Tibial artery (tissue), 4 donors: Measurements from ENCODE around the gene KLK2.

Source experiments
- DNase-seq, 2 donors: peaks; one replicate each; pipeline ENCODE4 v3.0.0-alpha.2; 2019
- H3K27ac ChIP-seq, 2 donors: fragments of 200-600 bp; sonication (generic) in 1 of 2; 1 replicate in 1 of 2; 2 replicates in 1 of 2; pipeline ENCODE4 v1.5.1; 2018 to 2019; ENCODE audit warnings: mild to moderate bottlenecking in 1 of 2
- H3K27me3 ChIP-seq, 2 donors: fragments of 200-600 bp; sonication (generic) in 1 of 2; one replicate each; pipeline versions ENCODE4 v1.5.1 to v1.6.0; 2016 to 2019
- H3K36me3 ChIP-seq, 3 donors: fragments of 200-600 bp; sonication (generic) in 2 of 3; one replicate each; pipeline ENCODE4 v1.5.1; 2016 to 2019; ENCODE audit warnings: mild to moderate bottlenecking in 2 of 3
- H3K4me1 ChIP-seq, 4 donors: fragments of 200-600 bp; sonication (generic) in 2 of 4; 1 replicate in 3 of 4; 2 replicates in 1 of 4; pipeline ENCODE4 v1.5.1; 2016 to 2019
- H3K4me3 ChIP-seq, 2 donors: fragments of 200-600 bp; sonication (generic) in 1 of 2; 1 replicate in 1 of 2; 2 replicates in 1 of 2; pipeline ENCODE4 v1.5.1; 2018 to 2019; ENCODE audit warnings: mild to moderate bottlenecking in 2 of 2
- H3K9me3 ChIP-seq, 3 donors: fragments of 200-600 bp; sonication (generic) in 1 of 3; one replicate each; pipeline ENCODE4 v1.5.1; 2016 to 2019
- intact Hi-C: fragments of 100-400 bp; cut with DNase I; formaldehyde crosslinking; loops from one replicate; pipeline ENCODE4 v1.15.0; 2023; ENCODE audit warnings: low total_unique reads
- TF ChIP-seq, protein P1 (sequence below), 2 experiments: fragments of 200-600 bp in 1 of 2; fragments of 450-650 bp in 1 of 2; IDR thresholded peaks; one replicate each; pipeline ENCODE4 v1.5.1; 2017 to 2019; ENCODE audit warnings: antibody characterized with exemption in 2 of 2, mild to moderate bottlenecking in 1 of 2, moderate library complexity in 1 of 2

Gene KLK2

DNA sequence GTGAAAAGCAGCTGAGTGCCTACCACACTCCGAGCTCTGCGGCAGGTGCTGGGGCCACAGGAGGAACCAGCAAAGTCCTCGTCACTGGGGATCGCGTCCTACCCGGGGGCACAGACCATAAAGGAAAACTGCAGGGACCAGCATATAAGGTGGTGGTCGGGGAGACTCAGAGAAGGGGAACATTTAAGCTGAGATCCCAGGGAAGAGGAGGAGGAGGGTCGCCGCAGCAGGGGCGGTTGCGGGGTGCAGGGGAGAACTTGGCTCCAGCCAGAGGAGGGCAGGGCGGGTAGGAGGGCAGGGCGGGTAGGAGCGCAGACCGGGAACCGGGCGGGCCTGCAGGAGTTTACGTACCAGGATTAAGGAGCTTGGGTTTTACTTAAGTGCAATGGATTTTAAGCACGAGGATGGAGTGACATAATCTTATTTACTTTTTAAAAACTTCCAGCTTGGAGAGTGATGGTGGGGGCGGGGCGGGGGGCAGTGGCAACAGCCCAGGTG lies 38.9 kb downstream of the KLK2 start:
- no peak for DNase-seq
- no peak overlapping the region for H3K27ac ChIP-seq
- peaks cover 0 to 9% (median 0%) of the 10 kb centered on the region in 4 donors for H3K4me1 ChIP-seq
- no peak overlapping the region for H3K4me3 ChIP-seq
- TF ChIP-seq, protein P1, sequence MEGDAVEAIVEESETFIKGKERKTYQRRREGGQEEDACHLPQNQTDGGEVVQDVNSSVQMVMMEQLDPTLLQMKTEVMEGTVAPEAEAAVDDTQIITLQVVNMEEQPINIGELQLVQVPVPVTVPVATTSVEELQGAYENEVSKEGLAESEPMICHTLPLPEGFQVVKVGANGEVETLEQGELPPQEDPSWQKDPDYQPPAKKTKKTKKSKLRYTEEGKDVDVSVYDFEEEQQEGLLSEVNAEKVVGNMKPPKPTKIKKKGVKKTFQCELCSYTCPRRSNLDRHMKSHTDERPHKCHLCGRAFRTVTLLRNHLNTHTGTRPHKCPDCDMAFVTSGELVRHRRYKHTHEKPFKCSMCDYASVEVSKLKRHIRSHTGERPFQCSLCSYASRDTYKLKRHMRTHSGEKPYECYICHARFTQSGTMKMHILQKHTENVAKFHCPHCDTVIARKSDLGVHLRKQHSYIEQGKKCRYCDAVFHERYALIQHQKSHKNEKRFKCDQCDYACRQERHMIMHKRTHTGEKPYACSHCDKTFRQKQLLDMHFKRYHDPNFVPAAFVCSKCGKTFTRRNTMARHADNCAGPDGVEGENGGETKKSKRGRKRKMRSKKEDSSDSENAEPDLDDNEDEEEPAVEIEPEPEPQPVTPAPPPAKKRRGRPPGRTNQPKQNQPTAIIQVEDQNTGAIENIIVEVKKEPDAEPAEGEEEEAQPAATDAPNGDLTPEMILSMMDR (IDR thresholded peaks at IDR 0.05) = no peak
- intact Hi-C loops = no loop called here
- no peaks in the 10 kb centered on the region for H3K36me3 ChIP-seq
- H3K27me3 ChIP-seq = peaks cover 0 to 62% of the 10 kb centered on the region in 2 donors
- no peaks in the 10 kb centered on the region for H3K9me3 ChIP-seq

DNA sequence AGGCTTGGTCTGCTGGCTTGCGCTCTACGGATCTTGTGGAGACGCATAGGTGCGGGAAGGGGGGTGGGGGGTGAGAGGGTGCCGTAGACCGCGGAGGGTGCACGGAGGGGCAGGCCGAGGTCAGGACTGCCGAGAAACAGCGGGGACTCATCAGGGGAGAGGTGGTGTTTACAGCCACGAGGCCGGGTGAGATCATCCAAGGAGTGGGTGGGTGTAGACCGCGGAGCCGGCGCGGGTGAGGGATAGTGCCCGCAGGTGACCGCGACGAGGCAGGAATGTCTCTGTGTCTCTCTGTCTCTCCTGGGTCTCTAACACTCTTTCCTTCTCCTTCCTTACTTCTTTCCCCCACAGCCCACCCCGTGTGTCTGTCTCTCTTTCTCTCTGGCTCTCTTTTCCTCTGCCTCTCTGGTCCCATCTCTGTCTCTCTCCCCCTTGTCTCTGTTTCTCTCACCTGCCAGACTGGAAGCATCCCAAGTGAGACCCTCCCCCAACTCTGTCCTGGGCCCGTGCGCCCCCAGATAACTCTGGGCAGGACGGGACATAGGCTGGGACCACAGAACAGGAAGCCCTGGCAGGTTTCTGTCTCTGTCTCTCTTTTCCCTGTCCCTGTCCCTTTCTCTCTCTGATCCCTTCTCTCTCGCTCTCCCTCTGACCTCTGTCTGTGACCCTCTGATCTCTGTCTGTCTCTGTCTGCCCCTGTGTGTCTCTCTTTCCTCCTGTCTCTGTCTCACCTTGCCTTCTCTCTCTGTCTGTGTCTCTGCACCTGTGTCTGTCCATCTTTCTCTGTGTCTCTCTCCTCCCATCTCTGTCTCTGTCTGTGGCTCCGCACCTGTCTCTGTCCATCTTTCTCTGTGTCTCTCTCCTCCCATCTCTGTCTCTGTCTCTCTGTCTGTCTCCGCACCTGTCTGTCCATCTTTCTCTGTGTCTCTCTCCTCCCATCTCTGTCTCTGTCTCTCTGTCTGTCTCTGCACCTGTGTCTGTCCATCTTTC lies 39.8 kb downstream of the KLK2 start:
- intact Hi-C loops = no loop called here
- H3K27me3 ChIP-seq = peaks cover 0 to 59% of the 10 kb centered on the region in 2 donors

DNA sequence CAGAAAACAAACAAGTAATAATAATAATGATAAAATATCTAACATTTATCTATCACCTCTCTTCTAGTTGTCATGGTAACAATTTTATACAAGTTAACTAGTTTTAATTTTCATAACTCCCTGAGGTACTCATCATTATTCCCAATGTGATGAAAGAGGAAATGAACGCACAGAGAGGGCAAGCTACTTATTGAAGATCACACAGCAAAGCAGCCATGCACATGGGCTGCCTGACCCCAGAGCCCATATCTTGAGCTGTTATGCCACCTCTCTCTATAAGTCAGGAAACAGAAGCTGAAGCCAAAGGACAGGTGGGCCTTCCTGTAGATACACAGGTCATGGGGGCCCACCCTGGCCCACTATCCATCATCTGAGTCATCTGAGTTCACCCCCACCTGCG lies 42.8 kb downstream of the KLK2 start:
- Histone ChIP-seq H3K36me3 (no peaks in the 10 kb centered on the region), H3K9me3 (no peaks in the 10 kb centered on the region), H3K27ac (no peak overlapping the region), H3K4me1 (no peaks in the 10 kb centered on the region), H3K4me3 (no peak overlapping the region), H3K27me3 (peaks cover 0 to 32% of the 10 kb centered on the region in 2 donors)
- no peak for DNase-seq
- TF ChIP-seq, protein P1 (IDR thresholded peaks at IDR 0.05) = no peak
- intact Hi-C loops = no loop called here

More for the DNA sequence above, 39.8 kb downstream of the KLK2 start:
- Histone ChIP-seq H3K9me3 (no peaks in the 10 kb centered on the region), H3K4me1 (peaks cover 0 to 9% (median 0%) of the 10 kb centered on the region in 4 donors), H3K4me3 (no peak overlapping the region), H3K27ac (no peak overlapping the region), H3K36me3 (no peaks in the 10 kb centered on the region)
- DNase-seq = no peak
- TF ChIP-seq, protein P1 (IDR thresholded peaks at IDR 0.05) = no peak

- H3K4me1 ChIP-seq = peaks cover 0 to 3% (median 0%) of the 10 kb centered on the region in 4 donors
- no peak overlapping the region for H3K4me3 ChIP-seq
- H3K36me3 ChIP-seq = no peaks in the 10 kb centered on the region
- H3K27ac ChIP-seq = no peak overlapping the region
- H3K9me3 ChIP-seq = no peaks in the 10 kb centered on the region
- H3K27me3 ChIP-seq = peaks cover 0 to 17% of the 10 kb centered on the region in 2 donors
- intact Hi-C loops = no loop called here
- peak in 1 of 2 donors; percentile 31 for DNase-seq
- TF ChIP-seq, protein P1 (IDR thresholded peaks at IDR 0.05) = no peak
Measured at GRCh38 chr19:50921426-50922316, 48.4 kb downstream of the KLK2 start.

DNA sequence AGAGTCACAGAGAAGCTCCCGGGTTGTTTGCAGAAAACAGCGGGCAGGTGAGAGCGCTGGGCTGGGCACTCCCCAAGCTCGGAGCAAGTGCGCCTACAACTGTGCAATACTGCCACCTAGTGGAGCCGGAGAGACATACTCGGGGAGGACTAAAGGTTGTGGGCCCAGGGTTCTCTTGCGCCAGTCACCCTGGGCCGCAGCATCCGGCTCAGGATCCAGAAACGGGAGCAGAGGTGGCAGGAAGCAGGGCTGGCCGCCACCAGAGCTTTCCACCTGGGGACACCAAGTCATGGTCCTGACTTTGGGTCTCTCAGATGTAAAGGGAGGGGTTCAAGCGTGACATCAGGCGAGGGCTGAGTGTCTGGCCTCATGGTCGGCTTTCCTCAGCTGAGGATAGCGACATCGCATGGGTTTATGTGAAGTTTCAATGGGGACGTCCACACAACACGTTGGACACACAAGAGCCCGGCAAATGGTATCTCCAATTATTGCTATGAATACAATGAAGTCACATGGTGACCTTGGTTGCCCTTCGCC lies 49.1 kb downstream of the KLK2 start:
- no peak overlapping the region for H3K27ac ChIP-seq
- TF ChIP-seq, protein P1 (IDR thresholded peaks at IDR 0.05) = peak; percentile 45 to 59
- no peaks in the 10 kb centered on the region for H3K36me3 ChIP-seq
- DNase-seq = peak; percentile 28 to 68
- peaks cover 0 to 17% of the 10 kb centered on the region in 2 donors for H3K27me3 ChIP-seq
- H3K4me1 ChIP-seq = peaks cover 0 to 3% (median 0%) of the 10 kb centered on the region in 4 donors
- intact Hi-C loops = no loop called here
- no peak overlapping the region for H3K4me3 ChIP-seq
- no peaks in the 10 kb centered on the region for H3K9me3 ChIP-seq
